Measurements from ENCODE around the gene PSIP1. TPM values are rescaled to one million over a fixed set of nuclear protein-coding genes. Genes with fewer than 3 reads are reported as not detected.

Gene PSIP1
- total RNA-seq, 1 experiment from 2014 or later: 302 TPM

- no peak for TF ChIP-seq STAT6 (CRISPR knock-in tag; conservative IDR thresholded peaks at IDR 0.05; ENCODE audit: low read depth)
These were observed 10.5 kb upstream of the PSIP1 start (continued) for GRCh38 chr9:15521254-15521653.

- DNase-seq (ENCODE audit: low spot score) (no peak), ATAC-seq (no peak)
- H3K27me3 Mint-ChIP-seq (ENCODE audit: low read depth): no peaks in the 10 kb centered on the region
- CTCF ChIA-PET: no interaction called here
- TF ChIP-seq PRRX2 (CRISPR knock-in tag; IDR thresholded peaks at IDR 0.05) (no peak), ZNF671 (CRISPR knock-in tag; IDR thresholded peaks at IDR 0.05) (no peak), CREM (CRISPR knock-in tag; IDR thresholded peaks at IDR 0.05) (no peak), MYBL2 (CRISPR knock-in tag; IDR thresholded peaks at IDR 0.05) (no peak), ATF3 (CRISPR knock-in tag; conservative IDR thresholded peaks at IDR 0.05) (no peak), ZNF425 (CRISPR knock-in tag; conservative IDR thresholded peaks at IDR 0.05) (no peak)
- peaks cover 5% of the 10 kb centered on the region for H3K9me3 Mint-ChIP-seq
- POLR2A ChIA-PET: no interaction called here
- H3K27ac Mint-ChIP-seq: no peak overlapping the region
- H3K4me1 Mint-ChIP-seq: peaks cover 20% of the 10 kb centered on the region
- no peak overlapping the region for H3K4me3 Mint-ChIP-seq
- H3K36me3 Mint-ChIP-seq: no peaks in the 10 kb centered on the region
These were observed 9.1 kb upstream of the PSIP1 start for GRCh38 chr9:15519831-15520230.

- Mint-ChIP-seq H3K4me1 (peaks cover 44% of the 10 kb centered on the region), H3K27ac (peak overlapping the region; percentile 87), H3K4me3 (peak overlapping the region; percentile 42), H3K36me3 (peaks cover 17% of the 10 kb centered on the region), H3K9me3 (peaks cover 5% of the 10 kb centered on the region), H3K27me3 (ENCODE audit: low read depth) (no peaks in the 10 kb centered on the region)
- CTCF ChIA-PET: interaction anchor here (1.0 to 3.6 kb wide), 6 partner anchors 8 to 93 kb away, joined by 3 to 30 read pairs (median 4); partner anchors contain the start of gene CCDC171
- POLR2A ChIA-PET: interaction anchor here (0.6 to 2.8 kb wide), 2 partner anchors 30 to 40 kb away, joined by 3 to 10 read pairs; partner anchors contain the start of gene CCDC171
- DNase-seq (ENCODE audit: low spot score) (peak; percentile 64), ATAC-seq (peak; percentile 68)
- TF ChIP-seq EMX1 (CRISPR knock-in tag; IDR thresholded peaks at IDR 0.05) (no peak), GABPB1 (CRISPR knock-in tag; IDR thresholded peaks at IDR 0.05) (no peak), AFF4 (CRISPR knock-in tag; IDR thresholded peaks at IDR 0.05; ENCODE audit: borderline replicate concordance) (no peak), ARID4B (CRISPR knock-in tag; IDR thresholded peaks at IDR 0.05; ENCODE audit: borderline replicate concordance) (no peak), PRRX2 (CRISPR knock-in tag; IDR thresholded peaks at IDR 0.05) (0 out of 2 replicates have a peak, but pooled peaks have one; percentile 16), PRDM15 (CRISPR knock-in tag; IDR thresholded peaks at IDR 0.05) (no peak), FOXP4 (CRISPR knock-in tag; IDR thresholded peaks at IDR 0.05) (no peak)
These were observed 2.6 kb upstream of the PSIP1 start for GRCh38 chr9:15513335-15513734.

Measured in WTC11 (cell line).